Mucosa of gallbladder (tissue), 1 donor: ENCODE results near the gene PIGQ. TPM values are rescaled to one million over a fixed set of nuclear protein-coding genes. Genes with fewer than 3 reads are reported as not detected.
A peak's percentile ranks its signal among the peaks of the same experiment; 100 is the strongest.

ENCODE experiments used
- DNase-seq: peaks from one replicate; pipeline ENCODE4 v3.0.0-alpha.2; 2020; ENCODE audit warnings: low spot score
- total RNA-seq: library from RNA; stranded (reverse); gene quantifications from one replicate; pipeline ENCODE4 v1.2.1, GENCODE V29; 2021
- donor health status: DM: no; HTN: no; CAD: no.

The PIGQ gene
- total RNA-seq, 1 donor from 2014 or later = 117 TPM

- no peak for DNase-seq
Observed at GRCh38 chr16:606656-607307, 37.0 kb downstream of the PIGQ start.

GRCh38 chr16:608019-608418, 38.3 kb downstream of the PIGQ start:
- no peak for DNase-seq

- DNase-seq = no peak
Observed at GRCh38 chr16:609316-609715, 39.5 kb downstream of the PIGQ start.

DNA sequence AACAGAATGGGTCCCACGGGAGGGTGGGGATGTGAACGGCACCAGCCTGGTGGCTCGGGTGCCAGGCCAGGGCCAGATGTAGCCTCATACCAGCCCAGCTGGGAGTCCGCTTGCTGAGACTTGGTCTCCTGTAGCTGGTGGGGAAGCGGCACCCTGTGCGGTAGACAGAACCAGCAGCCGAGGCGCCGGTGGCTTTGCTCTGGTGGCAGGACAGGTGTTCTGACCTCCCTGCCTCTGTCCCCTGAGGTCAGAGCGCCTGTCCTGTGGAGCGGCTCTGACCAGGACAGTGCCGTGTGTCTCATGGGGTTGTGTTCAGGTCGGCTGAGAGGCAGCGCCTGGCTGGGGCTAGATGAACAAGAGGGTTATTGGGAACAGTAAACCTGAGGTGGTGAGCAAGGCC, 40.2 kb downstream of the PIGQ start:
- no peak for DNase-seq

- DNase-seq = no peak
Observed at GRCh38 chr16:610513-611381, 41.0 kb downstream of the PIGQ start.

DNA sequence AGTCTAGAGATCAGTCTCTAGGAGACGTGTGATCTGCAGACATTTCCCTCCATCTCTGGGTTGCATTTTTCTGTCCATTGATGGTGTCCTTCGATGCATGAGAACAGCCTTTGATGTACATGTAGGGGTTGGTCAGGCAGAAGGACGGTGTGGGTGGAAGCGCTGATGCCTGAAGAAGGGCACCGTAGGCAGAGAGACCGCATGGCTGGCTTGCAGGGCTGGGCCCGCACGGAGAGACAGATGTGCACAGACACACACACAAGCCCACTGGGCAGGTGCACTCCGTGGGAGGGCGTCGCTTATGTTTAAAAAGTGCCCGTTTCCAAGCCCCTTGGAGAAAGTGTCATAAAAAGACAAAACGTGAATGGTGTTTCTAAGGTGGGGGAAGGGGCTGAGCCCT, 45.4 kb downstream of the PIGQ start:
- DNase-seq = no peak

DNA sequence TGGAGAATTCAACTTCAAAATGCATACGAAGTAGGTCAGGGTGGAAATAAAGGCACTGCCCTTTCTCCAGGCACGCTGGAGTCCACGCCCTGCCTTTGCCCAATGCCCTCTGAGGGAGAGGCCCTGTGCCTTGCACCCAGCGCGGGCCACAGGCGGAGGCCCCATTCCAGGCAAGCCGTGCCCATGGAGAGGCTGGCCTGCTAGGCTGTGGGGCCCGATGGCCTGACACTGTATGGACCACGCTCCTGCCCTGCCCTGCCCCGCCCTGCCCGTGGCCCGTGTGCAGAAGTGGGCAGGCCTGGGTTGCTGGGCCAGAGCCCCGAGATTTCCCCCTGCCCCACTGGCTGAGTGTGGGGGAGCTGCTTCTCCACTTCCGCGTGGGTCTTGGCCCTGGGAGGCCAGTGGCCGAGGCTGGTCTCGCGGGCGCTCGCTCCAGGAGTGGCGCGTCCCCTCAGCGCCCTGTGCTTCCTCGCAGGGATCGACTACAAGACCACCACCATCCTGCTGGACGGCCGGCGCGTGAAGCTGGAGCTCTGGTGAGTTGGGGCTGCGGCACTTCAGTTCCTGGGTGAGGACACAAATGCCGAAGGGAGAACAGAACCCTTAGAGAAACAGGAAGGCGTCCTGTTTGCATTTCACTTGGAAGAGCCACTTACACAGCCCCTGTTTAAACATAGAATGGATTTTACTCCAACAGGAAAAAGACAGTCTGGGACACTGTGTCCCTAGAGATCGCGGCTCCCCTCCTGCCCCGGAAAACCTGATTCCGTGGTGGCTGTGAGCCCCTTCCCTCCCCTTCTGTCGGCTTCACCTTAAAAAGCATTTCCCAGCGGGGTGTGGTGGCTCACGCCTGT, 47.2 kb downstream of the PIGQ start:
- DNase-seq = no peak

DNA sequence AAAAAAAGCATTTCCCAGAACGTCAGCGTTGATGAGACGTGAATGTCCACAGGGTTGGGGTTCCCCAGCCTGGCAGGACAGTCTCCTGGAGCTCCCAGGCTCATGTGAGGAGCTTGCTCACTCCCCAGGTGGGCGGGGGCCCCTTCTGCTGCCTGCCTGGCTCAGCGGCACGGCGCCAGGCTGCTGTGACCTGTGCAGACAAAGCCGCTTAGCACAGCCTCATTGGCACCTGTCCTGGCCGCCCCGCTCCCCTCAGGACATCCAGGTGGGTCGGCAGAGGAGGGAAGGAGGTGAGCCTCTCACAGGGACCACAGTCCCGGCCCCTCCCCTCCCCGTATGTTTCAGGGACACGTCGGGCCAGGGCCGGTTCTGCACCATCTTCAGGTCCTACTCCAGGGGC, 48.1 kb downstream of the PIGQ start:
- no peak for DNase-seq

DNA sequence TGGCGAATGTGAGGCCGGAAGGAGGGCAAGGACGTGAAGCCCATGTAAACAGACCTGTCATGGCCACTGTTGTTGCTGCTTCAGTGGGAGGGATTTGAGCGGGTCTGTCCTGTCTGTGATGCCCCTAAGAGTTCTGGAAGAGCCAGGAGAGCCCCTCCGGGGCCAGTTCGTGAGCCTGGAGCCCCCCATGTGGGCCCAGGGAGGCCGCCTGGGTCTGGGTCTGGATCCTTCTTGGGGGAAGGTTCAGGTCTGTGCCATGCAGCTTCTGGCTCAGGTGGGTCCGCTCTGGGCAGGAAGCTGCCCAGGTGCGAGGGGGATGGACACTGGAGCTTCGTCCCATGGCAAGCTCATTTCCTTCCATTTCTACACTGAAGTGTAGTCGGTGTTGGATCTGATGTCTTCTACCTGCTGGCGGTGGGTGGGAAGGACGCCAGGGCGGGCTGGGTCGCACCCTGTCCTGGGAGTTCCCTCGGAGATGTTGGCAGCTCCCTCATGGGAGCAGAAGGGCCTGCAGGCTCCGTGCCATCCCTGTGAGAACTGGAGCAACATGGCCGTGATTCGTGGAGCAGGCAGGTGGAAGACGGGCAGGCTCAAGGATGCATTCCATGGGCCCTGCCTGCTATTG, 49.8 kb downstream of the PIGQ start:
- no peak for DNase-seq

DNA sequence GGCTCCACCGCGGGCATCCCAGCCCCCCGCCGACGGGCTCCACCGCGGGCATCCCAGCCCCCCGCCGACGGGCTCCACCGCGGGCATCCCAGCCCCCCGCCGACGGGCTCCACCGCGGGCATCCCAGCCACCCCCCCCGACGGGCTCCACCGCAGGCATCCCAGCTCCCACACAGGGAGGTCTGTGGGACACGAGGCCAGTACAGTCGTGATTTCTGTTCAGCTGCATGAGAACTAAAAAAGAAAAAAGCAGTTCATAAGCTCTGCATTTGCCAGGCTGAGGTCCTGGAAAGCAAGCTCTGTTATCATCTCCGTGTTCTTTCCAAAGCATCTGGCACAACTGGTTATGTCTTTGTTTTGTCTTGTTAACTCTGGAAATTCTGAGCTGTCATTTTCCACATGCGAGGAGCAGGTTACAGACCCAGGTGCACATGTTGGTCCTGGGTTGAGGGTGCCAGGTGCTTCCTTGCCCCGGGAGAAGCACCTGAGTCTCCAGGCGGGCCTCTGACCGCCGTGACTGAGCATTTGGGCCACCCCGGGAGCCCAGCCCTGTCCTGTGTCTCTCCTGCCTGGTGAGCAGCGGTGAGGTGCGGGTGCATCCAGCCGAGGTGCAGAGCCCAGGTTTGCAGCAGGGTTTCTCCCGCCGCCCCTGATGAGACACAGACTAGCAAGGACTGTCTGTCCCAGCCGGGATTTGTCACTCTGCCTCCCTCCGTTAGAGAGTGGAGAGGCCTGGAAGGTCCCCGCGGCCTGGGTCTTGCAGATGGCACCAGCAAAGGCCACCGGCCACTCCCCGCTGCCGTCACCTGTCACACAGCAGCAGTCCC, 51.1 kb downstream of the PIGQ start:
- DNase-seq = no peak

- no peak for DNase-seq
Observed at GRCh38 chr16:621526-622105, 51.8 kb downstream of the PIGQ start.

- no peak for DNase-seq
Observed at GRCh38 chr16:622920-623280, 53.1 kb downstream of the PIGQ start.

DNA sequence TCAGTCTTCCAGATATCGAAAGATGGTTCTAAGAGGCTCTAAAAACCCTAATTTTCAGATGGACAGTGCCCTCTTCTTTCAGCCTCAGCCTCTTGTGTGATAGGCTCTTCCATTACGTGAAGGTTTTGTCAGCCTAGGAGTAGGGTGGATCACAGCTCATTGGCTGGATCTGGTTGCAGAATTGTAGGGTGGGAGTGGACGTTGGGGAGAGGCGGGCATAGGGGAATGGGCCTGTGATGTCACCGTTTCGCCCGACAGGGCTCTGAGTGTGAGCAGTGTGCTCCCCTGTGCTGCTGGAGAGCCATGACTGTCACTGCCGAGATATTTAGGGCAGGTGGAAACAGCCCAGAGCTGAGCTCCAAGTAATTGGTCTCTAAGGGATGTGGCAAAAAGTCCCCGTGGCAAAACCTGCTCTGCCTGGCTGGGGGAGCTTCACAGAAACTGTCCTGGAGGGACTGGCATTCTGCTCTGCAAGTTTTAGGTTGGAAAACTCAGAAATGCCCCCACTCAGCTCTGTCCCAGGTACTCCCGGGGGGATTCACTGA, 54.8 kb downstream of the PIGQ start:
- DNase-seq = no peak

DNA sequence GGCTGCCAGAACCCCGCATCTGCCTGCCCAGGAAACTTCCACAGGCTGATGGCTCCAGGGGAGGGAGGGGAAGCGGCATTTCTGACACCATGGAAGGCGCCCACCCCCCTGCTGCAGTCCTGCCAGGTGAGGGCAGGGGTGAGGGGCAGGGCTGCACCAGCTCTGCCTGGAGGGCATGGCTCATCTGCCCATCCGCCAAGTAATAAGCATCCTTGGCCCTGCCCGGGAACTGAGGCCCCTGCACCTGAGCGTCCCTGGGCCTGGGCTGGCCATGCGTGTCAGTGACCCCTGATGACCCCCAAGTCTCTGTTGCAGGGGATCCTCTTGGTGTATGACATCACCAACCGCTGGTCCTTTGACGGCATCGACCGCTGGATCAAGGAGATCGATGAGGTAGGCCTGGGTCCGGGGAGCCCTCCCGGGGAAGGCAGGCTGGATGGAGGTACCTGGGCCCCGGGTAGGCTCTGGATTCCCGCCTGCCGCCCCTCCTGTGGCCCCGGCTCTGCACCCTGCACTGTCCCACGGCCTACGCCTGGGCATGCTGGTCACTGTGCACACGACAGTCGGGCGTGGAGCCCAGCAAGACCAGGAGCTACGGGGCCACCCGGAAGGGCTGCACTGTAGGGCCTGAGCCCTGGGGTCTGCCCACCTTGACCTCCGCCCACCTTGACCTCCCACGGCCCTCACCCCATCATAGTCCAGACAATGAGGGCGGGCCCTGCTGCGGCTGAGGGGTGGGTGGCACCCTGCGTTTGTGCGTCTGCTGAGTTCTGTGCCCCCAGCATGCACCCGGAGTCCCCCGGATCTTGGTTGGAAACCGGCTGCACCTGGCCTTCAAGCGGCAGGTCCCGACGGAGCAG, 55.6 kb downstream of the PIGQ start:
- DNase-seq = no peak

- no peak for DNase-seq
Observed at GRCh38 chr16:625977-626765, 56.4 kb downstream of the PIGQ start.

DNA sequence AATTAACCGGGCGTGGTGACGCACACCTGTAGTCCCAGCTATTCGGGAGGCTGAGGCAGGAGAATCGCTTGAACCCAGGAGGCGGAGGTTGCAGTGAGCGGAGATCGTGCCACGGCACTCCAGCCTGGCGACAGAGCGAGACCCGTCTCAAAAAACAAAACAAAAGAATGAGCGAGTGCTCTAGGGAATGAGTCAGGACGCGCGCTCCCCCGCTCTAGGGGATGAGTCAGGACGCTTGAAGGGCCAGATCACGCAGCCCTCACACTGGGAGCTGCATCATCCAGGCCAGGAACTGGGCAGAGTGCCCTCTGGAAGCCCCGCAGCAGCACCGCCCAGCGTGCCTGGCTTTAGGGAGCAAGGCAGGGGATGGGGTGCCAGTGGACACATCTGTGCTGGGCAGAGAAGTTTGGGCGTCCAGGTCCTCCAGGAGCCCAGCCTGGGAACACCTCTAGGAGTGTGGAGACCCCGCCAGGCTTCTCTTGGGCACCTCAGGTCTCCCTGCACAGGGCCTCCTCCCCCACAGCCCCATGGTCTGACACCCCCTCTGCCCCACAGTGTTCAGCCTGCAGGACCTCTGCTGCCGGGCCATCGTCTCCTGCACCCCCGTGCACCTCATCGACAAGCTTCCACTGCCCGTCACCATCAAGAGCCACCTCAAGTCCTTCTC, 57.2 kb downstream of the PIGQ start:
- DNase-seq = no peak

- peak; percentile 71 for DNase-seq
Observed at GRCh38 chr16:627454-628239, 57.9 kb downstream of the PIGQ start.
